ENCODE results near the gene INAFM2.

The INAFM2 gene

GRCh38 chr15:40345225-40345866 is 21.9 kb downstream of the INAFM2 start:
- no peak for DNase-seq

GRCh38 chr15:40345867-40346578 is 22.5 kb downstream of the INAFM2 start:
- DNase-seq: no peak

- DNase-seq: no peak
Observed at GRCh38 chr15:40346579-40347558, 23.4 kb downstream of the INAFM2 start.

GRCh38 chr15:40347559-40348473 is 24.3 kb downstream of the INAFM2 start:
- DNase-seq: no peak

GRCh38 chr15:40348474-40348870 is 25.0 kb downstream of the INAFM2 start:
- DNase-seq: no peak

- no peak for DNase-seq
Observed at GRCh38 chr15:40349163-40349562, 25.7 kb downstream of the INAFM2 start.

GRCh38 chr15:40352281-40352901 is 28.9 kb downstream of the INAFM2 start:
- no peak for DNase-seq

GRCh38 chr15:40353697-40354096 is 30.2 kb downstream of the INAFM2 start:
- DNase-seq: no peak

GRCh38 chr15:40354408-40355171 is 31.1 kb downstream of the INAFM2 start:
- DNase-seq: no peak

- no peak for DNase-seq
Observed at GRCh38 chr15:40355976-40356585, 32.6 kb downstream of the INAFM2 start.

GRCh38 chr15:40357246-40357645 is 33.8 kb downstream of the INAFM2 start:
- no peak for DNase-seq

GRCh38 chr15:40357723-40358470 is 34.4 kb downstream of the INAFM2 start, which contains the start of gene DISP2:
DISP2 (plus strand) TSS chr15:40358219; CDS start chr15:40358322, 103 bp downstream.
- peak; percentile 23 for DNase-seq

- DNase-seq: peak; percentile 11
Observed at GRCh38 chr15:40358471-40359353, 35.2 kb downstream of the INAFM2 start.

- DNase-seq: no peak
Observed at GRCh38 chr15:40360015-40360414, 36.5 kb downstream of the INAFM2 start.

GRCh38 chr15:40361640-40362039 is 38.1 kb downstream of the INAFM2 start:
- DNase-seq: no peak

- no peak for DNase-seq
Observed at GRCh38 chr15:40363611-40364010, 40.1 kb downstream of the INAFM2 start.

- DNase-seq: no peak
Observed at GRCh38 chr15:40364251-40364650, 40.8 kb downstream of the INAFM2 start.

GRCh38 chr15:40365016-40365415 is 41.5 kb downstream of the INAFM2 start:
- DNase-seq: no peak
